RKO (cell line): ENCODE data around the gene EOMES.
"Not testable (repeated sequence)": the region's sequence is repeated elsewhere in the genome, so short reads cannot be mapped to it uniquely, and the experiment has no call there.

Experiments used
- DNase-seq: peaks from one replicate; pipeline ENCODE4 v3.0.0-alpha.2; 2016; ENCODE audit warnings: low spot score

The EOMES gene

GRCh38 chr3:27721717-27722564 is at the start of gene EOMES:
Gene EOMES, minus strand, starts transcription at chr3:27722323. Its CDS starts 29 bp downstream, at chr3:27722294.
- DNase-seq, result no peak

DNA sequence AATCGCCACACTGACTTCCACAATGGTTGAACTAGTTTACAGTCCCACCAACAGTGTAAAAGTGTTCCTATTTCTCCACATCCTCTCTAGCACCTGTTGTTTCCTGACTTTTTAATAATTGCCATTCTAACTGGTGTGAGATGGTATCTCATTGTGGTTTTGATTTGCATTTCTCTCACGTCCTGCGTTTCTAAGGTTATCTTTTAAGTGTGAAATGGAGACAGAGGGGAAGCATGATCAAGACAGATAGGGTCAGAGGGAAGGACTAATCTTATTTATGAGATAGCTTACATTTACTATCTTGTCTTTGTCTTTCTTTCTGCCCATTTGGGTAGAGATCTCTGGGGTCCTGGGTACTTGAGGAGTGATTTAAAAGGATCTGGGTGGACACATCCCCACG is 48.3 kb upstream of the EOMES start:
- DNase-seq, result not testable (repeated sequence)

- no peak for DNase-seq
Observed at GRCh38 chr3:27767000-27767399, 44.9 kb upstream of the EOMES start.

DNA sequence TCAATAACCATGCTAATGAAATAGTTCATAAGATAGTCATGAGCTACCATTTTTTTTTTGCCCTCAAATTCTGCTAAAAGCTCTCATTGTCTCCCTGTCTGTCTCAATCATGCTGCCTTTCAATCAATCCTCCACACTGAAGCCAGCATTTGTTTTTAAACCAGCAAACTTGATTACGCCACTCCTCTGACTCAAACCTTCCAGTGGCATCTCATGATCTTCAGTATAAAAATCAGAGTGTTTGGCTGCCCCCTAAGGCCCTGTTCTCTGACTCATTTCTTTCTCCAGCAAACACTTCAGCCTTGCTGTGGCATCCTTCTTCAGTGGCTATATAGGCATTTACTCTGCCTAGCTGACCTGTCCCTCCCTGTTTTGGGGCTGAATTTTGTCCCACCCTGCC is 36.0 kb upstream of the EOMES start:
- DNase-seq, result peak; percentile 52

DNA sequence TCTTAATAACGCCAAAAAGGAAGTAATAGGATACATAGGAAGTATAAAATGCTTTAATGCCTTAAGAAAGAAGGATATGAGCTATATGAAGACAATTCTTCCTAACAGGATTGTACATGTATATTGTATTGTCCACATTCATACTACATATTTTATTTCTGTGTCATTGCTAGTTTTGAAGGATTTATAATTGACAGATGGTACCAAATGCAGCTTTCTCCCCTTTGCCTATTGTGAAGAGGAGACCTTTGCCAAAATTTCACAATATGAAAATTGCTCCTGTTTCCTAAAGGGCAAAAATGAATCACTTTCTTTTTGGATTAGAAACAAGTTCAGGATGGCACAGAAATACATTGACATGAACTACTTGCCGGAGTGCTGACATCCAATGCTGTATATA is 34.8 kb upstream of the EOMES start:
- no peak for DNase-seq

- no peak for DNase-seq
Observed at GRCh38 chr3:27752926-27753325, 30.8 kb upstream of the EOMES start.

DNA sequence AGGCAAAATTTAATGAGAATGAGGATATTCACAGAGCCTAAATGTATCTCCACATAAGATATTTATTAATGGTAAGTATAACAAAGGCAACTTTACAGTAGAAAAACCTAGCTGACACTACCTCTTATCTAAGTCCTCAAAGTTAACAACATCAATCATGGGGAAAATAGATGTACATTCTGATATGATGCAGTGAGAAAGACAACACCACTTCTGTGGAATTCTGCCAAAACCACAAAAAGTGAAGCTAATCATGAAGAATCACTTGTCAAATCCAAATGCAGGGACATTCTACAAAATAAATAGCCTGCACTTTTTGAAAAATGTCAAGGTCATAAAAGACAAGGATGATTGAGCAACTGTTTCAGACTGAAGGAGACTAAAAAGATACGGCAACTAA is 27.5 kb upstream of the EOMES start:
- no peak for DNase-seq

- DNase-seq, result no peak
Observed at GRCh38 chr3:27746838-27747237, 24.7 kb upstream of the EOMES start.

GRCh38 chr3:27740854-27741253 is 18.7 kb upstream of the EOMES start:
- no peak for DNase-seq

DNA sequence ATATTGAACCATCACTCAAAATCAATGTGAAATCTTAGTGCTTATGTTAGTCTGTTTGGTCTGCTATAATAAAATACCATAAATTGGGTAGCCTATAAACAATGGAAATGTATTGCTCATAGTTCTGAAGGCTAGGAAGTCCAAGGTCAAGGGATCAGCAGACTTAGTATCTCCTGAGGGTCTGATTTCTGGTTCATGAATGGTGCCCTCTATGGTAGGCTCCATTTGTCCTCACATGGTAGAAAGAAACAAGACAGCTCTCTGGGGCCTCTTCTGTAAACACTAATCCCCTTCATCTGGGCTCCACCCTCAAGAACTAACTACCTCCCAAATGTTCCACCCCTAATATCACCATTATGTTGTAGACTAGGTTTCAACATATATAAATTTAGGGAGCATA is 15.0 kb upstream of the EOMES start:
- DNase-seq, result no peak

- DNase-seq, result no peak
Observed at GRCh38 chr3:27730774-27731659, 8.9 kb upstream of the EOMES start.

GRCh38 chr3:27729748-27730611 is 7.9 kb upstream of the EOMES start:
- DNase-seq, result no peak

- DNase-seq, result no peak
Observed at GRCh38 chr3:27729325-27729724, 7.2 kb upstream of the EOMES start.

DNA sequence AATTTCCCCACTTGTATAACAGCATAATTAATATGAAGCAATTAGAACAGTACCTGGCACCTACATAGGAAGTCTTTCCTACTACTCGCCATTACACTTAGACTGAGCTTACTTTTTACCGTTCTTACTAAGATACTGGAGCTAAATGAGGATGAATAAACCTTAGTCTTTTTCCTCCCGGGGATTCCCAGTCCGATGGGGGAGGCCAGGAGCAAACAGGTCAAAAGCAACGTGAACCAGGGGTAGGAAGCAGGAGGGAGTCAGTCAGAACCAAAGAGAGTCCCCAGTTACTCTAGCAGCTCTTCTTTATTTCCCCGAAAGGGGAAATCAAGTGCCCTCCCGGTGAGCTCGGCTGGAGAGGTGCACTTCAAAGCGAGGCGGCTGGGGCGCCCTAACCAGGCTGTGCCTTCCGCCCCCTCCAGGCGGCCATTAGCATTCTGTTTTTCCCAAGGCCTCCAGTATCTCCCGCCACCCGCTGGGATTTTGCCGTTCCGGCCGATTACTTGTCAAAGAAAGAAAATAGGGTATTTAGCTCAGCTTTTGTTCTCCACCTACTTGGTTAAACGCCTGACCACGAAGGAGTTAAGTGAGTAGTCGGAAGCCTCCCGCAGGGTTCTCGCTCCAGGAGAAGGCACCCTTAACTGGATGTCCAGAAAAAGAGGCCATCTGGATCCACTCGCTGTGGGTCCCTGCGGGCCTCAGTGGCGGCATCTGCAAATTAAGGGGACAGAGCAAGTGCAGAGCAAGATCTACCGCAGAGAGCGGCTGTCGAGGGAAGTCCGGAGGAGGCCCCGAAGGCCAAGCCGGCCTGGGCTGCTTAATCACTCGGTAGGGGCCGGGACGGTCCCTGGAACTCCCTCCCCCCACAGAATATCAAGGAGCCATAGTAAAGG is 6.3 kb upstream of the EOMES start:
- no peak for DNase-seq

DNA sequence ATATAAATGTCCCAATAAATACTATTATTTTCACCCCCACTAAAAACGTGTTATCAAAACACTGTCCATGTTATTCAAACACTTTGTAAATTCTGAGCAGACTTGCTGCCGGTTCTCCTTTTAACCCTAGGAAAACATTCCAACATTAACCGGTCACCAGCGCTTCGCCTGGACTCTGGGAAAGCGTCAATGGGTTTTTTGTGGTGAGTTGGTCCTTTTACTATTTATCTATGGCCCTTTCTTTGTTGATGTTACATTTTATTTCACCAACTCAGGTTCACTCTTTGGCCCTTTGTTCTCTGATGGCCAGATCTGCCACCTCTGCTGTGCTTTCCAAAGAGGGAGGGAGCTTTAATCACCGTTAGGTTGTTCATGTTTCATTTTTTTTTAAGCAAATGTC is 4.1 kb upstream of the EOMES start:
- DNase-seq, result no peak

DNA sequence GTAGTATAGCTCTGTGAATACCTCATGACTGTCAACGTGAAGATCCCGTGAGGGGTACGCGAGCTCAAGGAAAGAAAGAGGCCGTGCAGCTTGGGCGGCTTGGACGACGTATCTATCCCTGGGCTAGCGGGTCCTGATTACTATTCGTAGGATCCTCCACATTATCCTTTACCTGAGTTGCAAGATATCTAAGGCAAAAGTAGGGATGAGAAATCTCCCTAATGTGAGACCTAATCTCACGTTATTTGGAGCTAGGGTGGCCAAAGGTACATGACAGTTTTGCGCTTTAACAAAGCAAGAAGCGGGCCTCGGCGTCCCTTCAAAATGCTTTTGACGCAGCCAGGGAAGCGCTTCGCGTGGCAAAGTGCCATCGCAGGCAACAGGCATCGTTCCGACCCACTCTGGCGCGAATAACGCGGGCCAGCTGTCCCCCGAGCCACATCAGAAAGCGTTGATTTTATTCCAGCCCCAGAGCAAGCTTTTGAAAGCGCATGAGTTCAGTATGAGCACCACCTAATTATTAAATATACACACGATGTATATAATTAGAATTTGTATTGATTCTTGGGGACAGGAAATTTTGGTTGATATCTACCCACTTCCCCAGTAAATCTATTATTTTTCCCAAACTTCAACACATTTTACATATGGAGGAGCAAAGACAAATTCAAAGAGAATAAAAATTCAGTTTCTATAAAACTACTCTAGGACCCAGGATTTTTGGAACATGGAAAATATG is 2.5 kb upstream of the EOMES start:
- no peak for DNase-seq

GRCh38 chr3:27723815-27724458 is 1.8 kb upstream of the EOMES start:
- no peak for DNase-seq

DNA sequence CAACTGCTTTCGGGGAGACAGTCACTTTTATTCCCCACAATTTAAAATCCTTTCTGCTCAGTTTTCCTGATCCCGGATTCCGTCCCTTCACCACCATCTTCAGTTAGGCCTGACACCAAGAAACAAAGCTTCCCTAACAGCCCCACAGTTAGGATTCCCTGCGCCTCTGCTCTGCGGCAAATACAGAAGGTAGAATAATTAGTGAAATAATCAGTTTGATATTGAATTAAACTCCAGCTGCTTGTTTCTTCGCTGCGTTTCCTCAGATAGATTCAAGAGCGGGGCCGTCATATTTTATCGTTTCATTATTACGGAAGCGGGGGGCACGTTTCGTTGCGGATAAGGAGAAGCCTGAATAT is 1.3 kb upstream of the EOMES start:
- no peak for DNase-seq

GRCh38 chr3:27723001-27723445 is 900 bp upstream of the EOMES start:
- no peak for DNase-seq
